GM12873 (cell line): ENCODE measurements around the gene SLC13A5.

Source experiments
- CTCF ChIP-seq: IDR thresholded peaks from 2 replicates; pipeline ENCODE4 v1.5.1; 2012; ENCODE audit warnings: low read depth, mild to moderate bottlenecking, moderate library complexity, low read length, control low read depth; ENCODE audit not compliant: insufficient read depth; ENCODE audit errors: missing control alignments

SLC13A5 gene

GRCh38 chr17:6691546-6691945 lies 21.6 kb downstream of the SLC13A5 start:
- TF ChIP-seq CTCF, result no peak

- no peak for TF ChIP-seq CTCF
These were observed 22.5 kb downstream of the SLC13A5 start for GRCh38 chr17:6690641-6691040.

GRCh38 chr17:6688944-6689343 lies 24.2 kb downstream of the SLC13A5 start:
- TF ChIP-seq CTCF, result no peak

GRCh38 chr17:6686026-6686425 lies 27.1 kb downstream of the SLC13A5 start:
- TF ChIP-seq CTCF, result no peak

GRCh38 chr17:6684881-6685767 lies 28.0 kb downstream of the SLC13A5 start:
- no peak for TF ChIP-seq CTCF

GRCh38 chr17:6684460-6684783 lies 28.7 kb downstream of the SLC13A5 start:
- TF ChIP-seq CTCF, result no peak

- no peak for TF ChIP-seq CTCF
These were observed 29.3 kb downstream of the SLC13A5 start for GRCh38 chr17:6683730-6684459.
